Activated naive CD4-positive, alpha-beta T cell treated with Interleukin-2 at 50 U/mL for 16 hours (primary cell): ENCODE data around the gene KIFC3.
A peak's percentile ranks its signal among the peaks of the same experiment; 100 is the strongest.
"Not testable (repeated sequence)": the region's sequence is repeated elsewhere in the genome, so short reads cannot be mapped to it uniquely, and the experiment has no call there.

Experiments used
- DNase-seq: peaks from one replicate; pipeline ENCODE4 v3.0.0-alpha.2; 2020

KIFC3 gene, protein sequence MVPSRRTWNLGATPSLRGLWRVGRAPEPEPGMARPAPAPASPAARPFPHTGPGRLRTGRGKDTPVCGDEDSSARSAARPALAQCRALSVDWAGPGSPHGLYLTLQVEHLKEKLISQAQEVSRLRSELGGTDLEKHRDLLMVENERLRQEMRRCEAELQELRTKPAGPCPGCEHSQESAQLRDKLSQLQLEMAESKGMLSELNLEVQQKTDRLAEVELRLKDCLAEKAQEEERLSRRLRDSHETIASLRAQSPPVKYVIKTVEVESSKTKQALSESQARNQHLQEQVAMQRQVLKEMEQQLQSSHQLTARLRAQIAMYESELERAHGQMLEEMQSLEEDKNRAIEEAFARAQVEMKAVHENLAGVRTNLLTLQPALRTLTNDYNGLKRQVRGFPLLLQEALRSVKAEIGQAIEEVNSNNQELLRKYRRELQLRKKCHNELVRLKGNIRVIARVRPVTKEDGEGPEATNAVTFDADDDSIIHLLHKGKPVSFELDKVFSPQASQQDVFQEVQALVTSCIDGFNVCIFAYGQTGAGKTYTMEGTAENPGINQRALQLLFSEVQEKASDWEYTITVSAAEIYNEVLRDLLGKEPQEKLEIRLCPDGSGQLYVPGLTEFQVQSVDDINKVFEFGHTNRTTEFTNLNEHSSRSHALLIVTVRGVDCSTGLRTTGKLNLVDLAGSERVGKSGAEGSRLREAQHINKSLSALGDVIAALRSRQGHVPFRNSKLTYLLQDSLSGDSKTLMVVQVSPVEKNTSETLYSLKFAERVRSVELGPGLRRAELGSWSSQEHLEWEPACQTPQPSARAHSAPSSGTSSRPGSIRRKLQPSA

DNA sequence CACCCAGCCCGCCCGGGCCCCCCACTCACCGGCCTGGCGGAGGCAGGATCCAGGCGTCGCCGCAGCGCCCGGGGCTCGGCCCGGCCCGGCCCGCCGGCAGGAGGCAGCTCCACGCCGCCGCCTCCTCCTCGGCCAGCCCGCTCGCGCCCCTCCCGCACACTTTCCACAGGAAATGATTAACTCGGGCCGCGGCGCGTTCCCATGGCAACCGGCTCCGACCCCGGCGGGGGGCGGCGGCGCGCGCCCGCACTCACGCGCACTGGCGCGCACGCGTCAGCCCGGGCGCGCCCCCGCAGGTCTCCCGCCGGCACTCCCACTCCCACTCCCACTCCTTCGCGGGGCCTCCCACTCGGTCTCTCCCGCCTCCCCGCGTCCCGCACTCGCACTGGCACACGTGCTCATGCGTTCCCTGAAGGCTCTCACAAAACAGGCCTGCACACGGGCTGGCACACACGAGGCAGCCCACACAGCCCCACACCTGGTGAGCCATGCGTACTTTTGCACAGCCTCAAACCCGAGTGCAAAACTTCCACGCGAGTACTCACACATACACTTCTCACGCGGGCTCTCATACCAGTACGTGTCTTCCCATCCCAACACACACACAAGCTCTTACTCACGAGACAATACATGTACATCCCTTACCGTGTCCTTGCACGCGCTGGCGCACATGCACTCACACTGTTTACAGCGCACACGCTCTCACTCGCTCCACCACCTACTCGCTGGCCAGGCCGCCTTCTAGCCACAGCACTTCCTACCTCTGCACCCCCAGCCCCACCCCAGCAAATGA lies at the start of gene KIFC3:
TSS of gene KIFC3 (minus strand) at position 151 of the 793 bp plus-strand sequence. CDS start 4,248 bp downstream, outside the sequence.
- peak; percentile 70 for DNase-seq

DNA sequence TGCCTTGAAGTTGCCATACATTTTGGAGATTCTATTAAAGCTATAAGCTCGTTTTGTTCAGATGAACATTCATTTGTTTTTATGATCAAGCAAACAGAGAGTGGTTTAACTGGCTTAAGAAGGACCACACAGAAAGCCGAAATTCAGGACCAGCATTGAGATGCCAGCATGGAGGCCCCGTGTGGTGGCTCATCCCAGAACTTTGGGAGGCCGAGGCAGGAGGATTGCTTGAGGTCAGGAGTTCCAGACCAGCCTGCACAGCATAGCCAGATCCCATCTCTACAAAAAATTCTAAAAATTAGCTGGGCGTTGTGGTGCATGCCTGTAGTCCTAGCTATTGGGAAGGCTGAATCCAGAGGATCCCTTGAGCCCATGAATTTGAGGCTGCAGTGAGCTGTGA lies 45.9 kb upstream of the KIFC3 start:
- DNase-seq, result no peak

DNA sequence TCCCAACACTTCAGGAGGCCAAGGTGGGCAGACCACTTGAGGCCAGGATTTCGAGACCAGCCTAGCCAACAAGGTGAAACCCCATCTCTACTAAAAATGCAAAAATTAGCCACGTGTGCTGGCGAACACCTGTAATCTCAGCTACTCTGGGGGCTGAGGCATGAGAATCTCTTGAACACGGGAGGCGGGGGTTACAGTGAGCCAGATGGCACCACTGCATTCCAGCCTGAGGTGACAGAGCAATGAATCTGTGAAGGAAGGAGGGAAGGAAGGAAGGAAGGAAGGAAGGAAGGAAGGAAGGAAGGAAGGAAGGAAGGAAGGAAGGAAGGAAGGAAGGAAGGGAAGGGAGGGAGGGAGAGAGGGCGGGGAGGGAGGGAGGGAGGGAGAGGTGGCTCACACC lies 44.6 kb upstream of the KIFC3 start:
- DNase-seq, result not testable (repeated sequence)

GRCh38 chr16:57846078-57846697 lies 43.9 kb upstream of the KIFC3 start:
- no peak for DNase-seq

DNA sequence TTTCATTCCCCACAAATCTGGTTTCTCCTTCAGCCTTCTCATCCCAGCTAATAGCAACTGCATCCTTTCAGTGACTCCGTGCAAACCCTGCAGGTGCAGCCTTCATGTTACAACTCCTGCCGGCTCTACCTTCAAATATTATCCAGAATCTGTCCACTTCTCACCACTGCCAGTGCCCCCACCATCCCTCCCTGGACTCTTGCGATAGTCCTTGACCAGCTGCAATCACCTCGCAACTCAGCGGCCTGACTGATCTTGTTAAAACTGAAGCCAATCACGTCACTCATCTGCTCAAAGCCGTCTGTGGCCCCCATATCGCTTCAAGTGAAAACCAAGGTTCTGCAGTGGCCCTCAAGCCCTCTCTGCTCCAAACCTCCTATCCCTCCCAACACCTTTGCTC lies 42.8 kb upstream of the KIFC3 start:
- DNase-seq, result no peak

- no peak for DNase-seq
Observed at GRCh38 chr16:57844416-57845030, 42.2 kb upstream of the KIFC3 start.

DNA sequence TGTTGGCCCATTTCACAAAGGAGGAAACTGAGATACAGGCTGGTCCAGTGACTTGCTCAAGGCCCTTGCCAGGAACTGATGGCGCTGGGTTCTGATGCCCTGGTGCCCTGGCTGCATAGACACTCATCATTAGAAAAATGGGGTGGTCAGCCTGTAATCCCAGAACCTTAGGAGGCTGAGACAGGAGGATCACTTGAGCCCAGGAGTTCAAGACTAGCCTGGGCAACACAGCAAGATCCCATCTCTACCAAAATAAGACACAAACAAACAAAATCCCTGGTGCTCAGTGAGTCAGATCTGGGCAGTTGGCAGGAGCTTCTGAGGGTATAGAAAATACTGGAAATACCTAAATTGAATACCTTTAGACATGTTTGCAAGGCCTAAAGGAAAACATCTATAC lies 41.1 kb upstream of the KIFC3 start:
- no peak for DNase-seq

GRCh38 chr16:57842601-57843000 lies 40.3 kb upstream of the KIFC3 start:
- no peak for DNase-seq

GRCh38 chr16:57840833-57841232 lies 38.5 kb upstream of the KIFC3 start:
- no peak for DNase-seq

- no peak for DNase-seq
Observed at GRCh38 chr16:57838161-57838560, 35.9 kb upstream of the KIFC3 start.

DNA sequence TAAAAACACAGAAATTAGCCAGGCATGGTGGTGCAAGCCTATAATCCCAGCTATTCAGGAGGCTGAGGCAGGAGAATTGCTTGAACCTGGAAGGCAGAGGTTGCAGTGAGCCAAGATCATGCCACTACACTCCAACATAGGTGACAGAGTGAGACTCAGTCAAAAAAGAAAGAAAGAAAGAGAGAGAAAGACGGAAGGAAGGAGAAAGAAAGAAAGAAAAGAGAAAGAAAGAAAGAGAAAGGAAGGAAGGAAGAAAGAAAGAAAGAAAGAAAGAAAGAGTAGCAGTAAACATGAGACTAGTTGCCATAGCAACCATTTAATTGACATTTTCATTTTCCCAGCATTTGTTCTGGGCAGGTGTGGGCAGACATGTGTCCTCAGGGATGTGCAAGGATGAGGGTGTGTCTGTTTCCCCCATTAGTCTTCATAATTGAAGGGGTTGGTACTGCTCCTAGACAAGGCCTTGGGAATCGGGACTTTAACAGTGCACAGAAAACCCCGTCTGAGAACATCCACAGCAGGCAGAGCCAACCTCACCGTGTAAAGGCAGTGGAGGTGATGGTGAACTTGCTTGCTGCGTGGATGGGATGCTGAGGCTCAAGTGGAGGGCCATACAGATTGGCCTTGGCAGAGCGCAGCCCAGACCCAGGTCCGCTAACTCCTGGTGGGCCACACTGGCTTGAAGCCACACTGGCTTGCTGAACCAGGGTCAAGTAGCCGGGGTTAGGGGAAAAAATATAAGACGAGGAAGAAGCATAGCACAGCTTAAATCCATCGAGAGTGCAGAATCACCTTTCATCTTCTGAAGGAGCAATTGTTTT lies 35.2 kb upstream of the KIFC3 start:
- no peak for DNase-seq

GRCh38 chr16:57835439-57835838 lies 33.1 kb upstream of the KIFC3 start:
- not testable (repeated sequence) for DNase-seq

- no peak for DNase-seq
Observed at GRCh38 chr16:57834936-57835335, 32.6 kb upstream of the KIFC3 start.

DNA sequence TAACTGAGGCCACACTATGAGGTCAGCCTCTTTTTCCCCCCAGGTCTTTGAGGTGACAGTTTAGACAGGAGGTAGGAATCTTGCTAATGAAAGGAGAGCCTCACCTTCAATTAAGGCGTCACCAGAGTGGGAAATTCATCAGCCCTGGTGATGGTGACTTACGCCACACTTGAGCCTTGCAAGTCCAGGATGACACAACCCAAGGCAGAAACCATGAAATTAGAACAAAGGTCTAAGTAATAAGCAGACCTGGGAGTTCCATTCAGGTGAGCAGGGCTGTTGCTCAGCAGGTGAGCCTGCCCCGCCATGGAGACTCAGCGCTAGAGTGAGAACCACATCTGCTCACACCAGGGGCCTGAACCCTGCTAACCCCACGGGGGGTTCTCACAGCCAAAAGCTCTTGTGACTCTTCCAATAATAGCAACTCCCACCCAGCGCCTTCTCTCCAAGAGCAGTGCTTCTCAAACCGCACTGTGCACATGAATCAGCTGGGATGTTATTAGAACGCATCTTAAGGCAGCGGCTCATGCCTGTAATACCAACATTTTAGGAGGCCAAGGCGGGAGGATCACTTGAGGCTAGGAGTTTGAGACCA lies 28.7 kb upstream of the KIFC3 start:
- DNase-seq, result no peak

DNA sequence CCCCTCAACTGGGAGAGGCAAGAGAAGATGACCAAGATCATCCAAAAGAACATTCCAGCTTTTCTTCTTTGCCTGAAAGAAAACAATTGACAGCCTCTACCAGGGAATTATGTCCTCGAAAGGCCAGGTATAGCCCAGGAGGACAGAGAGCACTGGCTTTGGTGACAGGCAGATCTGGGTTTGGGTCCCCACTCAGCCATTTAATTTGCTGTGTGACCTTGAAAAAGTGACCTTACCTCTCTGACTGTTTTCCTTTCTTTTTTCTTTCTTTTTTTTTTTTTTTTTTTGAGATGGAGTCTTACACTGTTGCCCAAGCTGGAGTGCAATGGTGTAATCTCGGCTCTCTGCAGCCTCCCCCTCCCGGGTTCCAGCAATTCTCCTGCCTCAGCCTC lies 27.7 kb upstream of the KIFC3 start:
- no peak for DNase-seq

DNA sequence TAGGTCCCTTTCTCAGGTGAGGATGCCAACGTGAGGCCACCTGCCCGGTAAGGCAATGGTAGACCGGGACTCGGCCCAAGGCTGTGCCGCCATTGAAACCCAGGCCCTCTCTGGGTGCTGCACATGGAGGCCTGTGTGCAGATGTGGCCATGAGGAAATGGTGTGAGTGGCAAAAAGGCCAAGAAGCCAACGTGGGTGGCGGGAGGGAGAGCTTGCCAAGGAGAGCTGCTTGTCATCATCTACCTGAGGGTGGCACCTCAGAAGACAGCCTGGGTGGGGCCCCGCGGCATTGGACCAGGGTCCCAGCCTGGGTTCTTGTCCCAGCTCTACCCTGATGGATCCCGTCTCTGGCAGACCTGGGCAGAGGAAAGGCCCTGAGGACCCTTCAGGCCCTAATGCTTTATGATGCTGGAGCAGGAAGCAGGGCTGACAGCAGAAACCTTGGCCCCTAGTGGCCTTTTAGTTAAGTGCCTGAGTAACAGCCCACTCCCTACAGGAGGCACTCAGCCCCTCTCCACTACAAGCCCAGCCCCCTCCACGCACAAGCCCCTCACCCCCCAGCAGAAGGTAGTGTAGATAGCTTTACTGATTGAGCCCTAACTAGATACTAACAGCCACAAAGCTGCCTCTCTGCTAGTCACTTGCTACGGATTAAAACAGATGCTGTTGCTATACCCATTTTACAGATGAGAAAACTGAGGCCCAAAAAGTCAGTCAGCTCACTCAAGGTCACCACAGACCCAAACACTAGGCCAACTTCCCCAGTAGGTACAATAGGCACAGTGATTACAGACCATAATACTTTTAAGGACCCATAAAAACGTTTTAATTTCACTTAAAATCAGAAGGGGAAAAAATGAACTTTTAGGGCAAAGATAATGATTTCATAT lies 26.2 kb upstream of the KIFC3 start:
- DNase-seq, result no peak

GRCh38 chr16:57826706-57827625 lies 24.7 kb upstream of the KIFC3 start:
- no peak for DNase-seq

GRCh38 chr16:57826052-57826451 lies 23.8 kb upstream of the KIFC3 start:
- no peak for DNase-seq
